GM18526 (cell line): Measurements from ENCODE around the gene FAM241A.

Experiments used
- POLR2A ChIP-seq: IDR thresholded peaks from 3 replicates; pipeline ENCODE4 v1.6.1; 2011; ENCODE audit not compliant: insufficient read length; ENCODE audit errors: extremely low read depth

FAM241A gene

GRCh38 chr4:112153211-112153791, 8.0 kb downstream of the FAM241A start:
- TF ChIP-seq POLR2A = no peak

DNA sequence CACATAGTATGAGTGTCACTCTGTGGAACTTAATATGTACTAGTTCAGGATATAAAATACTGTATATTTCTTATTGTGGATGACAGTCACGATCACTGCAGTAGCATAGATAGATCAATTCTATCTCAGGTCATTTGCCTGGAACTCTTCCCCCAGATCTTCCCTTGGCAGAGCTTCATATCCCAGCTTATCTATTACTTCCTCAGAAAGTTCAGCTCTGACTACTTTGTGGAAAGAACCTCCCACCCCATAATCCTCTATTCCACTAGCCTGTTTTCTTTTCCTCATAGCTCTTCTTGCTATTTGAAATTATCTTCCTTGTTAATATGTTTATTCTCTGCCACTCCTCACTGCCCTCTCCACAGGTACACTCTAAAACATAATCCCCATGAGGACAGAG, 10.9 kb downstream of the FAM241A start:
- no peak for TF ChIP-seq POLR2A

DNA sequence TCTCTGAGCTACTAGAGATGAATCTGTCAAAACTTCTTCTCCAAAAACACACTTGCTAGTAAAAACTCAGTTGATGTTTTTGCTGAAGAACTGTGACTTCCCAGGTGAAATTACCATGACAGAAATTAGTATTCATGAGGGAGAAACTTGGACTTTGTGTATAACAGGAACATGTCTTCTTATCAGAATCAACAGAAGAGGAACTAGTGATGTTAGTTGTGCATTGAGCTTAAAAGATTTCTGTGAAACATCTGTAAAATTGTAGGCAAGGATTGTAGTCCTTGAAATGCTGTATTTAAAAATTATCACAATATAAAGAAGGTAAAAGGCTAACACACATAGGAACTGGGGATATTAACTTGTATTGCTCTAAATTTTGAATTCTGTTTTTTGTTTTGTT, 11.3 kb downstream of the FAM241A start:
- TF ChIP-seq POLR2A = no peak

DNA sequence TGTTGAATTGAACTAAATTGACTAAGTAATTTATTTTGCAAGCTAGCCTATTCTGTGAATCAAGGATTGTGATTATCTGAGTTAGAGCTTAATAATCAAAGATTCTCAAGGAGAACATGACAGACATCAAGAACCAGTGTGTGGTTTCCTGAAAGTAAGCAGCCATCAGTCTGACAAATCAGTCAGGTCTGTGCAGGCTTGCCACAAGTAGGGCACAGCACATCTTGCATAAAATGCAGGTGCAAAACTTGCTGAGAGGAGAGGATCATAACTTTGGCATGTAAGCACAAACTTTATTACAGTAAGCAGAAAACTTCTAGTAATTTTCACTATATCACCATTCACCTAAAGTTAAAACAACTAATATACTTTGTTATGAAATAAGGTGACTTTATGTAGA, 22.5 kb downstream of the FAM241A start:
- TF ChIP-seq POLR2A = no peak

- TF ChIP-seq POLR2A = no peak
Measured at GRCh38 chr4:112168719-112169500, 23.7 kb downstream of the FAM241A start.

GRCh38 chr4:112170451-112170993, 25.3 kb downstream of the FAM241A start:
- no peak for TF ChIP-seq POLR2A

GRCh38 chr4:112172180-112172579, 26.9 kb downstream of the FAM241A start:
- no peak for TF ChIP-seq POLR2A

DNA sequence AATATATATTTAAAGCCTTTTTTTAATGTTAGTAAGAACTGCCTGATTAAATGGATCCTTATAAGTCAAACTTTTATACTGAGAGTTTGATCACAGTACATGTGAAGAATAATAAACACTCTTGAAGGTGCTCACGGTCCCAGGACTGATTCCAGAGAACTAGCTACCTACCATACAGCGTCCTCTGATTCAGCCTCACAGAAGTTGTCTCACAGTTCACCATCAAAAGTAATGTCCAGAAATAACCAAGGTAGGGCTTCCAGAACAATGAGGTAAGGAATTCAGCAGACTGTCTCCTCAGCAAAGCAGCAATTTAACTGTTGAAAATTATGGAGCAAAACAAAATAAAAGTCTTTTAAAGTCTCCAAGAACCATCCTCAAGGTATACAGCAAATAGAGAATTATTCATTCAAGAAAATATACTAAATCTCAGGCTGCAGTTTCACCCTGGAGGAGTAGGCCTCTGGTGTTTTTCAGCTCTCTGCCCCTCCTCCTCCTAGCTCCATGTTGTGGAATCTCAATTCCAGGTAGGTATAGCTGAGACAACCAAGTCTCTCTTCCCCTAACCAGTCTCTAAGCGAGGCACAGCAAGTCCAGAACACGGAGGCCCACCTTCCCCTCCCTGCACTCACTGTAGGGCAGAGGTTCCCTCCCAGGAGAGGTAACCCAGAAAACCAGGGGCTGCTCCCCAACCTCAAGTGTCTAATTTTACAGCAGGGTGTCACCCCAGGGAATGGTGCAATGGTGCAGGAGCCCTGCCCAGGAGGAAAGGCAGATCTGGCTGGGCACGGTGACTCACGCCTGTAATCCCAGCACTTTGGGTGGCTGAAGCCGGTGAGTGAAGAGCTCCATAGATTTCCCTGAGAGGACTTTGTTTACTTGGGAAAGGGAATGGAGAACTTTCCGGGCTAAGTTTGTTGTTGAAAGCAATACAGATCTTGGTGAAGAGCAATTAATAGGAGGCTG, 28.6 kb downstream of the FAM241A start:
- TF ChIP-seq POLR2A = no peak

GRCh38 chr4:112175840-112176239, 30.6 kb downstream of the FAM241A start:
- TF ChIP-seq POLR2A = no peak

- TF ChIP-seq POLR2A = no peak
Measured at GRCh38 chr4:112176596-112176995, 31.3 kb downstream of the FAM241A start.

- no peak for TF ChIP-seq POLR2A
Measured at GRCh38 chr4:112181358-112182000, 36.2 kb downstream of the FAM241A start.

- no peak for TF ChIP-seq POLR2A
Measured at GRCh38 chr4:112182604-112183003, 37.4 kb downstream of the FAM241A start.

DNA sequence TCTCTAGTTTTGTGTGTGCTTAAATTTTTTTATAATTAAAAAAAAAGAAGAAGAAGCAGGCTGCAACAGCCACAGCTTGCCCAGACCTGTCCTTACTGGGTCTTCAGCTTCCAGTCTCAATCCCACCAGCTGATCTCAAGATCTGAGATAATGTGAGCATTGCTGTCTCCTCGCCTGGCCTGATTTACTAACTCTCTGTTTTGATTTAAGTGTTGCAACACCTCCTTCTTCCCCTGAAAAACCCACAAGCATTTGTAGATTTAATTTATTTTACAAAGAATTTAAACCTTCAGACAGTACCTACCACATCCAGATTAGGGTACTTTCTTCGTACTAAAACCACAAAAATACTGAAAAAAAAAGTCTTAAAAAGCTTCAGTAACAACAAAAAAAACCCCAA, 38.0 kb downstream of the FAM241A start:
- TF ChIP-seq POLR2A = no peak

GRCh38 chr4:112184438-112184837, 39.2 kb downstream of the FAM241A start:
- TF ChIP-seq POLR2A = no peak

- TF ChIP-seq POLR2A = no peak
Measured at GRCh38 chr4:112185334-112185733, 40.1 kb downstream of the FAM241A start.
